Right lung (tissue), 5 donors: ENCODE data around the gene TNPO2. TPM values are rescaled to one million over a fixed set of nuclear protein-coding genes. Genes with fewer than 3 reads are reported as not detected.
"Not testable (repeated sequence)": the region's sequence is repeated elsewhere in the genome, so short reads cannot be mapped to it uniquely, and the experiment has no call there.

Source experiments
- DNase-seq, 2 donors: peaks; one replicate each; pipeline ENCODE4 v3.0.0-alpha.2; 2013
- polyA plus RNA-seq, 5 donors: library from polyadenylated mRNA; unstranded; fragments of 120-200 nt; gene quantifications; one replicate each; pipeline versions ENCODE4 v1.2.1 to v1.2.3, GENCODE V29; 2013; ENCODE audit warnings: inconsistent platforms in 1 of 5, low replicate concordance in 1 of 5; ENCODE audit not compliant: insufficient read length in 5 of 5, insufficient read depth in 1 of 5

TNPO2 gene
- polyA plus RNA-seq, 5 donors: 69.3 to 85.1 (median 75.9) TPM

- DNase-seq: no peak
Observed at GRCh38 chr19:12745166-12745897, 21.6 kb upstream of the TNPO2 start.

- DNase-seq: no peak
Observed at GRCh38 chr19:12737835-12738351, 14.2 kb upstream of the TNPO2 start.

- DNase-seq: peak; percentile 95 to 96
Observed at GRCh38 chr19:12736995-12737834, 13.5 kb upstream of the TNPO2 start, which contains the start of gene GET3. GET3 (plus strand) TSS chr19:12737497; CDS start chr19:12737506, 9 bp downstream.

GRCh38 chr19:12733369-12734214 lies 9.9 kb upstream of the TNPO2 start:
- DNase-seq: no peak

- DNase-seq: no peak
Observed at GRCh38 chr19:12731337-12731736, 7.6 kb upstream of the TNPO2 start.

- DNase-seq: no peak
Observed at GRCh38 chr19:12730064-12730463, 6.3 kb upstream of the TNPO2 start.

- DNase-seq: no peak
Observed at GRCh38 chr19:12727745-12728433, 4.2 kb upstream of the TNPO2 start.

- no peak for DNase-seq
Observed at GRCh38 chr19:12726988-12727316, 3.2 kb upstream of the TNPO2 start.

GRCh38 chr19:12725612-12726011 lies 1.9 kb upstream of the TNPO2 start:
- DNase-seq: not testable (repeated sequence)

- DNase-seq: no peak
Observed at GRCh38 chr19:12723381-12723640, 421 bp downstream of the TNPO2 start.

GRCh38 chr19:12722566-12723380 lies 959 bp downstream of the TNPO2 start:
- DNase-seq: peak; percentile 96

- peak; percentile 77 to 80 for DNase-seq
Observed at GRCh38 chr19:12721656-12722565, 1.8 kb downstream of the TNPO2 start.

- DNase-seq: no peak
Observed at GRCh38 chr19:12720851-12721655, 2.7 kb downstream of the TNPO2 start.

- no peak for DNase-seq
Observed at GRCh38 chr19:12720296-12720695, 3.4 kb downstream of the TNPO2 start.

GRCh38 chr19:12715929-12716328 lies 7.8 kb downstream of the TNPO2 start:
- DNase-seq: no peak

GRCh38 chr19:12715102-12715501 lies 8.6 kb downstream of the TNPO2 start:
- no peak for DNase-seq

- DNase-seq: not testable (repeated sequence)
Observed at GRCh38 chr19:12713304-12713703, 10.4 kb downstream of the TNPO2 start.

GRCh38 chr19:12712077-12712476 lies 11.7 kb downstream of the TNPO2 start:
- DNase-seq: not testable (repeated sequence)

GRCh38 chr19:12711187-12711586 lies 12.5 kb downstream of the TNPO2 start:
- no peak for DNase-seq
